SK-N-SH treated with all-trans-retinoic acid at 6 μM for 48 hours (cell line): ENCODE measurements around the gene GPRC5B.

Experiments used
- ATAC-seq: fragments of 200-7000 bp; cut with Tn5 transposase; 3 replicates; pipeline ENCODE4 v1.9.1; 2020; ENCODE audit warnings: mild to moderate bottlenecking, moderate library complexity
- ARNTL ChIP-seq: fragments of 450-650 bp; formaldehyde crosslinking; IDR thresholded peaks from 2 replicates; pipeline ENCODE4 v1.5.0; 2020; ENCODE audit warnings: low read depth, mild to moderate bottlenecking, moderate library complexity, borderline replicate concordance
- BACH2 ChIP-seq: fragments of 250-450 bp; sonication (Bioruptor Pico); IDR thresholded peaks from 2 replicates; pipeline ENCODE4 v1.9.0; 2021; ENCODE audit warnings: mild to moderate bottlenecking, borderline replicate concordance
- CSDC2 ChIP-seq: fragments of 250-450 bp; sonication (Bioruptor Pico); IDR thresholded peaks from 2 replicates; pipeline ENCODE4 v1.5.0; 2020; ENCODE audit warnings: mild to moderate bottlenecking, moderate library complexity
- ESRRG ChIP-seq: fragments of 250-450 bp; sonication (Bioruptor Pico); IDR thresholded peaks from 2 replicates; pipeline ENCODE4 v1.6.1; 2021; ENCODE audit warnings: mild to moderate bottlenecking
- GLIS3 ChIP-seq: fragments of 250-450 bp; sonication (Bioruptor Pico); IDR thresholded peaks from 2 replicates; pipeline ENCODE4 v1.5.0; 2020; ENCODE audit warnings: mild to moderate bottlenecking, moderate library complexity
- ISL1 ChIP-seq: fragments of 250-450 bp; sonication (Bioruptor Pico); IDR thresholded peaks from 2 replicates; pipeline ENCODE4 v2.1.2; 2022; ENCODE audit warnings: mild to moderate bottlenecking, moderate library complexity
- PATZ1 ChIP-seq: fragments of 250-450 bp; sonication (Bioruptor Pico); IDR thresholded peaks from 2 replicates; pipeline ENCODE4 v1.8.0; 2020; ENCODE audit warnings: mild to moderate bottlenecking, moderate library complexity, borderline replicate concordance
- PPARA ChIP-seq: fragments of 250-450 bp; sonication (Bioruptor Pico); IDR thresholded peaks from 2 replicates; pipeline ENCODE4 v1.5.0; 2020; ENCODE audit warnings: mild to moderate bottlenecking, borderline replicate concordance
- RARB ChIP-seq: fragments of 250-450 bp; sonication (Bioruptor Pico); IDR thresholded peaks from 2 replicates; pipeline ENCODE4 v1.8.0; 2021; ENCODE audit warnings: mild to moderate bottlenecking, moderate library complexity
- SNAI2 ChIP-seq: fragments of 250-450 bp; sonication (Bioruptor Pico); IDR thresholded peaks from 2 replicates; pipeline ENCODE4 v1.5.0; 2020; ENCODE audit warnings: mild to moderate bottlenecking, moderate library complexity
- TCF4 ChIP-seq: fragments of 250-450 bp; sonication (Bioruptor Pico); IDR thresholded peaks from 2 replicates; pipeline ENCODE4 v1.8.0; 2021; ENCODE audit warnings: mild to moderate bottlenecking, moderate library complexity, borderline replicate concordance
- TOX ChIP-seq: fragments of 250-450 bp; sonication (Bioruptor Pico); IDR thresholded peaks from 2 replicates; pipeline ENCODE4 v1.8.0; 2021; ENCODE audit warnings: mild to moderate bottlenecking, moderate library complexity, borderline replicate concordance
- TSHZ2 ChIP-seq: fragments of 250-450 bp; sonication (Bioruptor Pico); IDR thresholded peaks from 2 replicates; pipeline ENCODE4 v1.5.0; 2020; ENCODE audit warnings: mild to moderate bottlenecking, moderate library complexity
- ZC3H10 ChIP-seq: fragments of 250-450 bp; sonication (Bioruptor Pico); IDR thresholded peaks from 2 replicates; pipeline ENCODE4 v1.5.1; 2021; ENCODE audit warnings: mild to moderate bottlenecking, moderate library complexity
- ZFP3 ChIP-seq: fragments of 250-450 bp; sonication (Bioruptor Pico); IDR thresholded peaks from 2 replicates; pipeline ENCODE4 v1.5.0; 2020; ENCODE audit warnings: mild to moderate bottlenecking, moderate library complexity
- ZFP30 ChIP-seq: fragments of 450-650 bp; formaldehyde crosslinking; IDR thresholded peaks from 2 replicates; pipeline ENCODE4 v1.5.0; 2022; ENCODE audit warnings: mild to moderate bottlenecking, moderate library complexity
- ZNF565 ChIP-seq: fragments of 450-650 bp; formaldehyde crosslinking; conservative IDR thresholded peaks from 2 replicates; pipeline ENCODE4 v1.5.0; 2020; ENCODE audit warnings: low read depth, mild to moderate bottlenecking, moderate library complexity
- ZNF70 ChIP-seq: fragments of 450-650 bp; formaldehyde crosslinking; IDR thresholded peaks from 2 replicates; pipeline ENCODE4 v1.5.0; 2020; ENCODE audit warnings: mild to moderate bottlenecking, moderate library complexity
- ZNF8 ChIP-seq: fragments of 450-650 bp; formaldehyde crosslinking; IDR thresholded peaks from 2 replicates; pipeline ENCODE4 v1.5.0; 2020; ENCODE audit warnings: mild to moderate bottlenecking, moderate library complexity
- TF ChIP-seq, protein P1 (sequence below): fragments of 250-450 bp; sonication (Bioruptor Pico); IDR thresholded peaks from 2 replicates; pipeline ENCODE4 v1.5.1; 2020; ENCODE audit warnings: low read depth, mild to moderate bottlenecking, moderate library complexity
- TF ChIP-seq, protein P2 (sequence below): fragments of 250-450 bp; sonication (Bioruptor Pico); IDR thresholded peaks from 2 replicates; pipeline ENCODE4 v1.5.1; 2021; ENCODE audit warnings: mild to moderate bottlenecking, moderate library complexity

GPRC5B gene

GRCh38 chr16:19926449-19927390 lies 42.1 kb upstream of the GPRC5B start:
- peak; percentile 42; the same call in 2 of the 3 replicates for ATAC-seq
- TF ChIP-seq RARB (CRISPR knock-in tag) (no peak), GLIS3 (CRISPR knock-in tag) (no peak), ESRRG (CRISPR knock-in tag) (no peak)
- TF ChIP-seq, protein P1, sequence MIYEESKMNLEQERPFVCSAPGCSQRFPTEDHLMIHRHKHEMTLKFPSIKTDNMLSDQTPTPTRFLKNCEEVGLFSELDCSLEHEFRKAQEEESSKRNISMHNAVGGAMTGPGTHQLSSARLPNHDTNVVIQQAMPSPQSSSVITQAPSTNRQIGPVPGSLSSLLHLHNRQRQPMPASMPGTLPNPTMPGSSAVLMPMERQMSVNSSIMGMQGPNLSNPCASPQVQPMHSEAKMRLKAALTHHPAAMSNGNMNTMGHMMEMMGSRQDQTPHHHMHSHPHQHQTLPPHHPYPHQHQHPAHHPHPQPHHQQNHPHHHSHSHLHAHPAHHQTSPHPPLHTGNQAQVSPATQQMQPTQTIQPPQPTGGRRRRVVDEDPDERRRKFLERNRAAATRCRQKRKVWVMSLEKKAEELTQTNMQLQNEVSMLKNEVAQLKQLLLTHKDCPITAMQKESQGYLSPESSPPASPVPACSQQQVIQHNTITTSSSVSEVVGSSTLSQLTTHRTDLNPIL (CRISPR knock-in tag), result no peak

DNA sequence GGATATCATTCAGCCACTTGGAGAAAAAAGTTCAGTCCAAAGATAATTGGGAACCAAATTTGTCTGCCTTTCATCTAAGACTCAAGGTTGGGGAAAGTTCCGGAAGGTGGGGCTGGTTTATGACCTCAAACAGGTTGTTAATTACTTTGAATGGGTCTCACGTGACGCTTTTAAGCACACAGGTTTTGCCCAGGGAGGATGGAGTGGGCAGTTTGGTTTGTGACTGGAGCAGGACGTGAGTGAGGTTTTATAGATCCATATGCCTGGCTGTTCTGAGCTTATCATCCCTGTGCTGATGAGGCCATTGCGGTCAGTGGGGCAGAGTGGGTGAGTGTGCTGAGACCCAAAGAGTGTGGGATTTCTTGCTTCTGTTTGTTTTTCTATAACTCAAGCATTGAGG lies 38.7 kb upstream of the GPRC5B start:
- TF ChIP-seq, protein P1 (CRISPR knock-in tag), result no peak
- no peak for TF ChIP-seq ZC3H10 (CRISPR knock-in tag)
- TF ChIP-seq ZFP30 (CRISPR knock-in tag), result no peak
- no peak for TF ChIP-seq SNAI2
- no peak for TF ChIP-seq ZFP3 (CRISPR knock-in tag)
- TF ChIP-seq TCF4 (CRISPR knock-in tag), result no peak
- TF ChIP-seq ARNTL (CRISPR knock-in tag), result no peak
- no peak for TF ChIP-seq BACH2 (CRISPR knock-in tag)
- no peak for TF ChIP-seq CSDC2 (CRISPR knock-in tag)

GRCh38 chr16:19919142-19919541 lies 34.5 kb upstream of the GPRC5B start:
- no peak for ATAC-seq

More for the DNA sequence above, 38.7 kb upstream of the GPRC5B start:
- no peak for ATAC-seq

DNA sequence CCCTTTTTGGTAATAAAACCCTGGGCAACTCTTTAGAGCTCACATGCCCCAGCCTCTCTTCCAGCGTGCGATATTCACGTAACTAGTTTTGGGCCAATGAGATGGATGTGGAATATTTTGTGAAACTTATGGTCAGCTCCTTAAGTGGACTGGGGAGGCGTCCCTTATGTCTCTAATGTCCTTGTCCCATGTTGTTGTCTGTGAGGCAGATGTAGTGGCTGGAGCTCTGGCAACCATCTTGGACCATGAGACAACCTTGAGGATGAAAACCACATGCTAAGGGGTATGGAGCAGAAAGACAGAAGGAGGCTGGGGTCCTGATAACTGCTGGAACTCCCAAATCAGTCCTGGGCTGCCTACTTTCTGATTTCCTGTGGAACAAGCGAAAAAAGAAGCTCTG lies 31.4 kb upstream of the GPRC5B start:
- no peak for ATAC-seq
- TF ChIP-seq ZNF565 (CRISPR knock-in tag) (no peak), TSHZ2 (CRISPR knock-in tag) (no peak), BACH2 (CRISPR knock-in tag) (no peak), ZNF70 (no peak)
- TF ChIP-seq, all 23 proteins: peak for 0

More at GRCh38 chr16:19919142-19919541, 34.5 kb upstream of the GPRC5B start:
- TF ChIP-seq ARNTL (CRISPR knock-in tag) (no peak), GLIS3 (CRISPR knock-in tag) (no peak), ZNF70 (no peak), CSDC2 (CRISPR knock-in tag) (no peak)

DNA sequence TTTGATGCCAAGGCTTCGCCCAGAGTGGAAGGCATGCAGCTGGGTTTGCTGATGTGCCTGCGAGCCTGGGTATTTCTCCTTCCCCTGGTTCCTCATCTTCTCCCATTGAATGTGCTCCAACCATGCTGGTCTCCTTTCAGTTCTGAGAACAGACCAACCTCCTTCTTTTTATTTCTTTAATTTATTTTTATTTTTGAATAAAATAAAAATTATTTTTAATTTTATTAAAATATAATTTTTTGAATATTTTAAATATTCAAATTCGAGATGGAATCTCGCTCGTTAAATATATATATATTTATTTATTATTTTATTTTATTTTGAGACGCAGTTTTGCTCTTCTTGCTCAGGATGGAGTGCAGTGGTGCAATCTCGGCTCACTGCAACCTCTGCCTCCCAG lies 30.2 kb upstream of the GPRC5B start:
- no peak for ATAC-seq
- TF ChIP-seq ISL1 (CRISPR knock-in tag) (no peak), ZNF70 (no peak), GLIS3 (CRISPR knock-in tag) (no peak), RARB (CRISPR knock-in tag) (no peak), TCF4 (CRISPR knock-in tag) (no peak), PATZ1 (CRISPR knock-in tag) (no peak), BACH2 (CRISPR knock-in tag) (no peak), PPARA (CRISPR knock-in tag) (no peak), ESRRG (CRISPR knock-in tag) (no peak), ZFP3 (CRISPR knock-in tag) (no peak), ZNF565 (CRISPR knock-in tag) (no peak), ZNF8 (CRISPR knock-in tag) (no peak), ZFP30 (CRISPR knock-in tag) (no peak), TOX (CRISPR knock-in tag) (no peak), ARNTL (CRISPR knock-in tag) (no peak)
- TF ChIP-seq, protein P2, sequence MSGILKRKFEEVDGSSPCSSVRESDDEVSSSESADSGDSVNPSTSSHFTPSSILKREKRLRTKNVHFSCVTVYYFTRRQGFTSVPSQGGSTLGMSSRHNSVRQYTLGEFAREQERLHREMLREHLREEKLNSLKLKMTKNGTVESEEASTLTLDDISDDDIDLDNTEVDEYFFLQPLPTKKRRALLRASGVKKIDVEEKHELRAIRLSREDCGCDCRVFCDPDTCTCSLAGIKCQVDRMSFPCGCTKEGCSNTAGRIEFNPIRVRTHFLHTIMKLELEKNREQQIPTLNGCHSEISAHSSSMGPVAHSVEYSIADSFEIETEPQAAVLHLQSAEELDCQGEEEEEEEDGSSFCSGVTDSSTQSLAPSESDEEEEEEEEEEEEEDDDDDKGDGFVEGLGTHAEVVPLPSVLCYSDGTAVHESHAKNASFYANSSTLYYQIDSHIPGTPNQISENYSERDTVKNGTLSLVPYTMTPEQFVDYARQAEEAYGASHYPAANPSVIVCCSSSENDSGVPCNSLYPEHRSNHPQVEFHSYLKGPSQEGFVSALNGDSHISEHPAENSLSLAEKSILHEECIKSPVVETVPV (CRISPR knock-in tag), result no peak
